Activated CD4-positive, alpha-beta T cell treated with anti-CD3 and anti-CD28 coated beads for 24 hours (primary cell): ENCODE results near the gene RHOF.
A peak's percentile ranks its signal among the peaks of the same experiment; 100 is the strongest.

Experiments
- DNase-seq, 2 donors: peaks; one replicate each; pipeline ENCODE4 v3.0.0-alpha.2; 2020; ENCODE audit warnings: low read depth in 2 of 2

Gene RHOF

GRCh38 chr12:121805171-121806008, 11.9 kb upstream of the RHOF start:
- no peak for DNase-seq

- DNase-seq = no peak
Measured at GRCh38 chr12:121804417-121805111, 11.1 kb upstream of the RHOF start.

- no peak for DNase-seq
Measured at GRCh38 chr12:121803861-121804416, 10.5 kb upstream of the RHOF start, which contains the start of gene SETD1B. SETD1B (plus strand) TSS chr12:121804009; CDS start chr12:121804738, 729 bp downstream.

GRCh38 chr12:121802843-121803698, 9.6 kb upstream of the RHOF start:
- DNase-seq = peak; percentile 75 to 79

GRCh38 chr12:121802485-121802842, 9.0 kb upstream of the RHOF start:
- DNase-seq = no peak

- no peak for DNase-seq
Measured at GRCh38 chr12:121801595-121802484, 8.4 kb upstream of the RHOF start.

GRCh38 chr12:121800694-121801594, 7.5 kb upstream of the RHOF start:
- no peak for DNase-seq

GRCh38 chr12:121799842-121800693, 6.6 kb upstream of the RHOF start:
- DNase-seq = peak; percentile 75 to 76

- no peak for DNase-seq
Measured at GRCh38 chr12:121799156-121799841, 5.8 kb upstream of the RHOF start.

GRCh38 chr12:121798787-121799155, 5.3 kb upstream of the RHOF start:
- DNase-seq = no peak

GRCh38 chr12:121797937-121798786, 4.7 kb upstream of the RHOF start:
- DNase-seq = no peak

GRCh38 chr12:121796855-121797751, 3.6 kb upstream of the RHOF start:
- DNase-seq = no peak

GRCh38 chr12:121795034-121795968, 1.8 kb upstream of the RHOF start:
- DNase-seq = peak; percentile 76 to 81

GRCh38 chr12:121794534-121795033, 1.1 kb upstream of the RHOF start:
- DNase-seq = no peak
